GM19023 (cell line): ENCODE measurements around the gene IL24.

Experiments
- ATAC-seq: cut with Tn5 transposase; IDR thresholded peaks from one replicate; pipeline ENCODE4 v1.9.1; 2021; ENCODE audit warnings: mild to moderate bottlenecking, moderate library complexity; ENCODE audit not compliant: unreplicated experiment

The IL24 gene

GRCh38 chr1:206949641-206950040 lies 52.4 kb downstream of the IL24 start:
- ATAC-seq, result no peak

GRCh38 chr1:206951318-206952100 lies 54.3 kb downstream of the IL24 start:
- ATAC-seq, result no peak

- ATAC-seq, result no peak
These were observed 54.9 kb downstream of the IL24 start for GRCh38 chr1:206952171-206952570.

- no peak for ATAC-seq
These were observed 55.9 kb downstream of the IL24 start for GRCh38 chr1:206953126-206953525.

- ATAC-seq, result no peak
These were observed 56.4 kb downstream of the IL24 start for GRCh38 chr1:206953626-206954025.
